Keratinocyte (primary cell): ENCODE results near the gene NRROS. TPM values are rescaled to one million over a fixed set of nuclear protein-coding genes. Genes with fewer than 3 reads are reported as not detected.

ENCODE experiments used
- DNase-seq: peaks from one replicate; pipeline ENCODE4 v3.0.0-alpha.2; 2011; ENCODE audit warnings: low read depth, missing footprints, low spot score
- FAIRE-seq: peaks from 2 replicates; lab custom pipeline; 2011; peaks lifted over from hg19 to GRCh38; lab: Jason Lieb, UNC
- H2AFZ ChIP-seq: 2 replicates; pipeline ENCODE4 v1.6.0; 2012; ENCODE audit warnings: low read length, control low read depth, inconsistent platforms; ENCODE audit not compliant: control insufficient read depth
- H3K27ac ChIP-seq: 2 replicates; pipeline ENCODE4 v1.5.1; 2011; ENCODE audit warnings: low read length; ENCODE audit not compliant: control insufficient read depth, insufficient read depth
- H3K27me3 ChIP-seq: 3 replicates; pipeline ENCODE4 v1.6.0; 2011; ENCODE audit warnings: low read length; ENCODE audit not compliant: control insufficient read depth, insufficient read depth; ENCODE audit errors: extremely low read depth
- H3K36me3 ChIP-seq, 2 experiments: 2 replicates in 1 of 2; 3 replicates in 1 of 2; pipeline ENCODE4 v1.5.1; 2011; ENCODE audit warnings: low read length in 2 of 2, mild to moderate bottlenecking in 1 of 2; ENCODE audit not compliant: control insufficient read depth in 2 of 2, insufficient read depth in 2 of 2; ENCODE audit errors: extremely low read depth in 1 of 2
- H3K4me1 ChIP-seq: 3 replicates; pipeline ENCODE4 v1.5.1; 2011; ENCODE audit warnings: low read length; ENCODE audit not compliant: control insufficient read depth, insufficient read depth; ENCODE audit errors: extremely low read depth
- H3K4me2 ChIP-seq: 3 replicates; pipeline ENCODE4 v1.6.0; 2011; ENCODE audit warnings: low read depth, low read length; ENCODE audit not compliant: control insufficient read depth, insufficient read depth; ENCODE audit errors: extremely low read depth
- H3K4me3 ChIP-seq, 3 experiments: fragments of 200-600 bp in 1 of 3; sonication (generic) in 1 of 3; 2 replicates in 2 of 3; 3 replicates in 1 of 3; pipeline ENCODE4 v1.5.1; 2011 to 2016; ENCODE audit warnings: low read length in 3 of 3, mild to moderate bottlenecking in 3 of 3, control low read depth in 2 of 3, inconsistent platforms in 1 of 3, low read depth in 1 of 3, mixed read lengths in 1 of 3, mixed run types in 1 of 3, moderate library complexity in 1 of 3; ENCODE audit not compliant: control insufficient read depth in 2 of 3, insufficient read depth in 2 of 3; ENCODE audit errors: extremely low read depth in 1 of 3
- H3K79me2 ChIP-seq: 2 replicates; pipeline ENCODE4 v1.6.0; 2012; ENCODE audit warnings: low read length; ENCODE audit not compliant: control insufficient read depth, insufficient read depth
- H3K9ac ChIP-seq: 3 replicates; pipeline ENCODE4 v1.6.0; 2011; ENCODE audit warnings: low read length; ENCODE audit not compliant: control insufficient read depth, insufficient read depth; ENCODE audit errors: extremely low read depth
- H3K9me1 ChIP-seq: 3 replicates; pipeline ENCODE4 v1.6.0; 2011; ENCODE audit warnings: low read length; ENCODE audit not compliant: control insufficient read depth, insufficient read depth; ENCODE audit errors: extremely low read depth
- H3K9me3 ChIP-seq: 2 replicates; pipeline ENCODE4 v1.5.1; 2012; ENCODE audit warnings: low read depth, low read length; ENCODE audit not compliant: control insufficient read depth
- H4K20me1 ChIP-seq: 3 replicates; pipeline ENCODE4 v1.6.0; 2011; ENCODE audit warnings: low read length; ENCODE audit not compliant: control insufficient read depth, insufficient read depth; ENCODE audit errors: extremely low read depth
- CTCF ChIP-seq, 3 experiments: IDR thresholded peaks in 1 of 3; conservative IDR thresholded peaks in 1 of 3; optimal IDR thresholded peaks in 1 of 3; 2 replicates in 2 of 3; 3 replicates in 1 of 3; pipeline versions ENCODE3 to v1.5.1; 2011; ENCODE audit warnings: low read length in 3 of 3, mild to moderate bottlenecking in 3 of 3, moderate library complexity in 2 of 3, control low read depth in 1 of 3, inconsistent platforms in 1 of 3; ENCODE audit not compliant: insufficient read depth in 2 of 3; ENCODE audit errors: extremely low read depth in 1 of 3
- EZH2 ChIP-seq: IDR thresholded peaks from one replicate; pipeline ENCODE4 v1.6.1; 2012; ENCODE audit warnings: inconsistent platforms, mild to moderate bottlenecking, low read length, moderate library complexity
- dilution Hi-C: fragments of 300-500 bp; cut with MboI; formaldehyde crosslinking; loops from one replicate; pipeline ENCODE4 v1.7.0; 2020; ENCODE audit warnings: low sequenced_read_pairs; ENCODE audit not compliant: extremely low pct_ligation_motif_present
- polyA plus RNA-seq, 5 experiments: library from polyadenylated mRNA; depleted of rRNA in 3 of 5; stranded (reverse) in 3 of 5; stranded (forward) in 1 of 5; unstranded in 1 of 5; fragments of >200 nt; gene quantifications; 1 replicate in 1 of 5; 2 replicates in 3 of 5; 3 replicates in 1 of 5; pipeline versions ENCODE4 v1.2.1 to v1.2.3, GENCODE V29; 2011 to 2012; ENCODE audit warnings: missing spikeins in 2 of 5, low read depth in 1 of 5, low replicate concordance in 1 of 5

The NRROS gene
- polyA plus RNA-seq, 1 donor (not counting 4 experiments of a cell fraction or from before 2014, with no cell fraction given) = 0.03 TPM

GRCh38 chr3:196624907-196625306 lies 14.6 kb upstream of the NRROS start:
- Histone ChIP-seq H3K36me3 (no peaks in the 10 kb centered on the region), H3K9me3 (no peaks in the 10 kb centered on the region), H3K9me1 (no peaks in the 10 kb centered on the region), H4K20me1 (no peaks in the 10 kb centered on the region), H3K27ac (no peak overlapping the region), H3K4me2 (no peak overlapping the region), H2AFZ (no peak overlapping the region), H3K4me1 (no peaks in the 10 kb centered on the region), H3K9ac (no peak overlapping the region), H3K4me3 (no peak overlapping the region), H3K27me3 (no peaks in the 10 kb centered on the region), H3K79me2 (no peaks in the 10 kb centered on the region)
- dilution Hi-C loops = loop anchor here (5.0 kb wide), 1 partner anchor 62 kb away; no protein-coding TSS in a partner anchor
- TF ChIP-seq EZH2 (no peak), CTCF (optimal IDR thresholded peaks at IDR 0.05 in 1 of 3, IDR thresholded peaks at IDR 0.05 in 1 of 3, conservative IDR thresholded peaks at IDR 0.05 in 1 of 3; ENCODE audit: extremely low read depth in 1 of 3, insufficient read depth in 2 of 3, low read length in 3 of 3) (no peak)
- DNase-seq = no peak
- no peak for FAIRE-seq

DNA sequence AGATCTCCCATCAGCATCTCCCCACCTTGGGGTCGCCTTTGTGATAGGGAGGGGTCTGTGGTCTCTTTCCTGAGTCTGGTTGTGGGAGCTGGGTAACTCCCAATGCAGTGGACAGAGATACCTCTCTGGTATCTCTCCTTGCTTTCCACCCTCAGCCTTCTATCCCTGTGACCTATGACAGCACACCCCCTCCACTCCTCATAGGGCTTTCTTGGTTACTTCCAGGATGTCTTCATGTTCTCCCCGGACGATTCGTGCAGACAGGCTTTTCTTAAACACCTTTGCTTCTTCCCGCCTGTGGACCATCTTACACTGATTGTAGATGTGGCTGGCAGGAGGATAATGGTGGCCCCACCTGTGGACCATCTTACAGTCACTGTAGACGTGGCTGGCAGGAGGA lies 14.2 kb upstream of the NRROS start:
- Histone ChIP-seq H3K27ac (no peak overlapping the region), H3K4me2 (no peak overlapping the region), H3K9me1 (no peaks in the 10 kb centered on the region), H4K20me1 (no peaks in the 10 kb centered on the region), H3K27me3 (no peaks in the 10 kb centered on the region), H2AFZ (no peak overlapping the region), H3K9ac (no peak overlapping the region), H3K9me3 (no peaks in the 10 kb centered on the region), H3K4me1 (no peaks in the 10 kb centered on the region), H3K36me3 (no peaks in the 10 kb centered on the region), H3K79me2 (no peaks in the 10 kb centered on the region), H3K4me3 (no peak overlapping the region)
- FAIRE-seq (no peak), DNase-seq (no peak)
- dilution Hi-C loops = loop anchor here (5.0 kb wide), 1 partner anchor 62 kb away; no protein-coding TSS in a partner anchor
- no peak for TF ChIP-seq EZH2
- no peak for TF ChIP-seq CTCF (optimal IDR thresholded peaks at IDR 0.05 in 1 of 3, IDR thresholded peaks at IDR 0.05 in 1 of 3, conservative IDR thresholded peaks at IDR 0.05 in 1 of 3; ENCODE audit: extremely low read depth in 1 of 3, insufficient read depth in 2 of 3, low read length in 3 of 3)
